ENCODE results near the gene GLIS1.

DNA sequence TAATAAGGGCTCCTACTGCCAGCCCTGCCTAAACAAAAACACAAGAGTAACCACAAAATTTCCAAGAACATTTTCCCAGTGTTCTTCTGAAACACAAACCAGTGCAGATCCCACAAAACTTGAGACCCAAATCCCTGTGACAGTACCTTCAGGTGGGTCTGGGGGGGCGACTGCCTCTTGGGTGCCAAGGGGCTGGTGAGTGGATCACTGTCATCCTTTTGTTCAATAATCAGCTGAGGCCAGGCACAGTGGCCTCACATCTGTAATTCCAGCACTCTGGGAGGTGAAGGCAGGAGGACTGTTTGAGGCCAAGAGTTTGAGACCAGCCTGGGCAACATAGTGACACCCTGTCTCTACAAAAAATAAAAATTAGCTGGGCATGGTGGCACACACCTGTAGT lies 87.6 kb downstream of the GLIS1 start:
- TF ChIP-seq, protein P1, sequence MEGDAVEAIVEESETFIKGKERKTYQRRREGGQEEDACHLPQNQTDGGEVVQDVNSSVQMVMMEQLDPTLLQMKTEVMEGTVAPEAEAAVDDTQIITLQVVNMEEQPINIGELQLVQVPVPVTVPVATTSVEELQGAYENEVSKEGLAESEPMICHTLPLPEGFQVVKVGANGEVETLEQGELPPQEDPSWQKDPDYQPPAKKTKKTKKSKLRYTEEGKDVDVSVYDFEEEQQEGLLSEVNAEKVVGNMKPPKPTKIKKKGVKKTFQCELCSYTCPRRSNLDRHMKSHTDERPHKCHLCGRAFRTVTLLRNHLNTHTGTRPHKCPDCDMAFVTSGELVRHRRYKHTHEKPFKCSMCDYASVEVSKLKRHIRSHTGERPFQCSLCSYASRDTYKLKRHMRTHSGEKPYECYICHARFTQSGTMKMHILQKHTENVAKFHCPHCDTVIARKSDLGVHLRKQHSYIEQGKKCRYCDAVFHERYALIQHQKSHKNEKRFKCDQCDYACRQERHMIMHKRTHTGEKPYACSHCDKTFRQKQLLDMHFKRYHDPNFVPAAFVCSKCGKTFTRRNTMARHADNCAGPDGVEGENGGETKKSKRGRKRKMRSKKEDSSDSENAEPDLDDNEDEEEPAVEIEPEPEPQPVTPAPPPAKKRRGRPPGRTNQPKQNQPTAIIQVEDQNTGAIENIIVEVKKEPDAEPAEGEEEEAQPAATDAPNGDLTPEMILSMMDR (IDR thresholded peaks at IDR 0.05) = no peak
- TF ChIP-seq POLR2A (IDR thresholded peaks at IDR 0.05) = no peak
- no peak for TF ChIP-seq POLR2AphosphoS5 (IDR thresholded peaks at IDR 0.05)

All from stomach (tissue), 4 donors.